Lower lobe of right lung (tissue), 2 donors: Measurements from ENCODE around the gene SRPK2. TPM values are rescaled to one million over a fixed set of nuclear protein-coding genes. Genes with fewer than 3 reads are reported as not detected.
A peak's percentile ranks its signal among the peaks of the same experiment; 100 is the strongest.

Source experiments
- ATAC-seq, 2 donors: fragments of 200-7000 bp; cut with Tn5 transposase; one replicate each; pipeline ENCODE4 v1.9.1; 2020 to 2022; ENCODE audit warnings: mild to moderate bottlenecking in 2 of 2, moderate library complexity in 2 of 2
- DNase-seq: peaks from one replicate; pipeline ENCODE4 v3.0.0-alpha.2; 2020
- H3K27ac ChIP-seq: fragments of 200-600 bp; one replicate; pipeline ENCODE4 v1.8.0; 2022
- H3K27me3 ChIP-seq: fragments of 200-600 bp; one replicate; pipeline ENCODE4 v1.8.0; 2022; ENCODE audit warnings: low read depth
- H3K36me3 ChIP-seq: fragments of 200-600 bp; one replicate; pipeline ENCODE4 v1.8.0; 2022; ENCODE audit warnings: mild to moderate bottlenecking
- H3K4me1 ChIP-seq: fragments of 200-600 bp; one replicate; pipeline ENCODE4 v1.8.0; 2022
- H3K4me3 ChIP-seq: fragments of 200-600 bp; one replicate; pipeline ENCODE4 v1.8.0; 2022; ENCODE audit warnings: mild to moderate bottlenecking
- H3K9me3 ChIP-seq: fragments of 200-600 bp; one replicate; pipeline ENCODE4 v1.8.0; 2022
- CTCF ChIP-seq: fragments of 200-600 bp; IDR thresholded peaks from one replicate; pipeline ENCODE4 v1.8.0; 2022; ENCODE audit warnings: antibody characterized with exemption, mild to moderate bottlenecking
- intact Hi-C: fragments of 100-400 bp; cut with DNase I; formaldehyde crosslinking; loops from one replicate; pipeline ENCODE4 v1.11.0; 2022
- total RNA-seq: library from RNA; stranded (reverse); fragmentation: NEBNext Ultra II Directional; extraction: Animal tissue kit (Norgen Biotek cat#: 25700); gene quantifications from one replicate; pipeline ENCODE4 v1.2.1, GENCODE V29; 2021
- donor health status: DM: no; HTN: yes; CAD: no; lungs with severe emphysema.

SRPK2 gene
- total RNA-seq, 1 donor from 2014 or later: 43.2 TPM

GRCh38 chr7:105278565-105278964 lies 110.2 kb downstream of the SRPK2 start:
- TF ChIP-seq CTCF: no peak
- Histone ChIP-seq H3K36me3 (no peaks in the 10 kb centered on the region), H3K27ac (no peak overlapping the region), H3K9me3 (no peaks in the 10 kb centered on the region), H3K27me3 (no peaks in the 10 kb centered on the region), H3K4me3 (no peak overlapping the region), H3K4me1 (no peaks in the 10 kb centered on the region)
- DNase-seq: no peak
- no peak for ATAC-seq
- intact Hi-C loops: no loop called here

- intact Hi-C loops: no loop called here
- no peak for ATAC-seq
- DNase-seq: no peak
- Histone ChIP-seq H3K27ac (no peak overlapping the region), H3K4me1 (no peaks in the 10 kb centered on the region), H3K4me3 (no peak overlapping the region), H3K27me3 (no peaks in the 10 kb centered on the region), H3K9me3 (no peaks in the 10 kb centered on the region), H3K36me3 (no peaks in the 10 kb centered on the region)
- TF ChIP-seq CTCF: no peak
Observed at GRCh38 chr7:105277341-105277740, 111.4 kb downstream of the SRPK2 start.

- peak in 1 of 2 donors; percentile 46 for ATAC-seq
- intact Hi-C loops: no loop called here
- no peak overlapping the region for H3K27ac ChIP-seq
Observed at GRCh38 chr7:105270117-105270516, 118.6 kb downstream of the SRPK2 start.

GRCh38 chr7:105269397-105269796 lies 119.3 kb downstream of the SRPK2 start:
- peaks cover 31% of the 10 kb centered on the region for H3K4me1 ChIP-seq
- peak overlapping the region; percentile 55 for H3K4me3 ChIP-seq
- H3K27ac ChIP-seq: peak overlapping the region; percentile 67
- peak; percentile 54 to 68 for ATAC-seq
- H3K27me3 ChIP-seq: no peaks in the 10 kb centered on the region
- H3K36me3 ChIP-seq: no peaks in the 10 kb centered on the region
- no peaks in the 10 kb centered on the region for H3K9me3 ChIP-seq
- intact Hi-C loops: no loop called here
- no peak for DNase-seq
- no peak for TF ChIP-seq CTCF

More at GRCh38 chr7:105270117-105270516, 118.6 kb downstream of the SRPK2 start:
- H3K27me3 ChIP-seq: no peaks in the 10 kb centered on the region
- no peaks in the 10 kb centered on the region for H3K9me3 ChIP-seq
- no peaks in the 10 kb centered on the region for H3K36me3 ChIP-seq
- H3K4me3 ChIP-seq: no peak overlapping the region
- H3K4me1 ChIP-seq: peaks cover 31% of the 10 kb centered on the region
- TF ChIP-seq CTCF: no peak
- DNase-seq: no peak

- Histone ChIP-seq H3K9me3 (no peaks in the 10 kb centered on the region), H3K4me3 (peak overlapping the region; percentile 55), H3K27ac (peak overlapping the region; percentile 67), H3K36me3 (no peaks in the 10 kb centered on the region), H3K27me3 (no peaks in the 10 kb centered on the region), H3K4me1 (peaks cover 31% of the 10 kb centered on the region)
- ATAC-seq: peak; percentile 85 to 93
- intact Hi-C loops: no loop called here
- no peak for TF ChIP-seq CTCF
- DNase-seq: no peak
Observed at GRCh38 chr7:105268511-105269392, 120.0 kb downstream of the SRPK2 start.
